GM13976 (cell line): ENCODE results near the gene TTLL11.

Source experiments
- DNase-seq: peaks from one replicate; pipeline ENCODE4 v3.0.0; 2012; ENCODE audit warnings: low spot score
- in situ Hi-C: fragments of 300-500 bp; cut with MboI; formaldehyde crosslinking; loops from one replicate; pipeline ENCODE4 v1.12.0; 2022; ENCODE audit warnings: low sequenced_read_pairs, mixed read lengths, inconsistent platforms; ENCODE audit not compliant: unreplicated experiment
- TF ChIP-seq, protein P1 (sequence below): IDR thresholded peaks from 2 replicates; pipeline ENCODE4 v1.5.1; 2012; ENCODE audit warnings: borderline replicate concordance, mild to moderate bottlenecking; ENCODE audit not compliant: insufficient read depth; ENCODE audit errors: extremely low read depth, missing control alignments, control extremely low read depth

The TTLL11 gene

DNA sequence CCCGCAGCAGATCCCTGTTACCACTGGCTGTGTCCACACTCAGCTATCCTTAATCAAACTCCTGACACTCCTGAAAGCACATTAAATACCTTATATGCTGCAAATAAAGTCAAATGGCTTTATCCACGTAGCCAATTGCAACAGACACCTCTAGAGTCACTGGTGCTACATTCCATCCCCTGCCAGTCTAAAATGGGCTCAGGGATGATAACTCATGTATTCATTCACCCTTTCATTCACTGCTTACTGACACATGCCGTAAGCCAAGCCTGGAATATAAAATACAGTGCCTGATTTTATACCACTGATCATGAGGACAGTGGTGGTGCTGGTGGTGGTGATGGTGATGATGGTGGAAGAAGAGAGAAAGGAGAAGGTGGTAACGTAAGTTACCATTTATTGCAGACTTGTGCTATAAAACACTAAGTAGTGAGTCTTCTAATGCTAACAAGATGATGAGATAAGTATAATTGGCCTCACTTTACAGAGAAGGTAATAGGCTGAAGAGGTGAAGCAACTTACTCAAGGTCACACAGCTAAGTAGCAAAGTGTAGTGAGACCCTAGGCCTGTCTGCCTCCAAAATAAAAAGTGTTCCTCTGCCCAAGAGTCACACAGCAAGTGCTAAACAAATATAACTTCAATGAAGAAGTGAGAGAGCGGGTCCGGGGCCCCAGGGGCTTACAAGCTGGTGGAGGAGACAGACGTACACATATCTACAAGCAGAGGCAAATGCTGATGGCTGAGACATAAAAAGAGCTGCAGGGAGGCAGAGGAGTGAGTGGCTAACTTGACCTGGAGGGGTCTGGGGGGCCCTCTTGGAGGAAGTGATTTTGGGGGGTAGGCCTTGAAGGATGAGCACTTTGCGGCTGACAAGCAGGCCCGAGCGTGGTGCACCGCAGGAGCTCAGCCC lies 1.2 kb downstream of the TTLL11 start:
- DNase-seq = no peak
- in situ Hi-C loops = loop anchor here (10.0 kb wide), 1 partner anchor 263 kb away; no protein-coding TSS in a partner anchor
- TF ChIP-seq, protein P1, sequence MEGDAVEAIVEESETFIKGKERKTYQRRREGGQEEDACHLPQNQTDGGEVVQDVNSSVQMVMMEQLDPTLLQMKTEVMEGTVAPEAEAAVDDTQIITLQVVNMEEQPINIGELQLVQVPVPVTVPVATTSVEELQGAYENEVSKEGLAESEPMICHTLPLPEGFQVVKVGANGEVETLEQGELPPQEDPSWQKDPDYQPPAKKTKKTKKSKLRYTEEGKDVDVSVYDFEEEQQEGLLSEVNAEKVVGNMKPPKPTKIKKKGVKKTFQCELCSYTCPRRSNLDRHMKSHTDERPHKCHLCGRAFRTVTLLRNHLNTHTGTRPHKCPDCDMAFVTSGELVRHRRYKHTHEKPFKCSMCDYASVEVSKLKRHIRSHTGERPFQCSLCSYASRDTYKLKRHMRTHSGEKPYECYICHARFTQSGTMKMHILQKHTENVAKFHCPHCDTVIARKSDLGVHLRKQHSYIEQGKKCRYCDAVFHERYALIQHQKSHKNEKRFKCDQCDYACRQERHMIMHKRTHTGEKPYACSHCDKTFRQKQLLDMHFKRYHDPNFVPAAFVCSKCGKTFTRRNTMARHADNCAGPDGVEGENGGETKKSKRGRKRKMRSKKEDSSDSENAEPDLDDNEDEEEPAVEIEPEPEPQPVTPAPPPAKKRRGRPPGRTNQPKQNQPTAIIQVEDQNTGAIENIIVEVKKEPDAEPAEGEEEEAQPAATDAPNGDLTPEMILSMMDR = no peak

DNA sequence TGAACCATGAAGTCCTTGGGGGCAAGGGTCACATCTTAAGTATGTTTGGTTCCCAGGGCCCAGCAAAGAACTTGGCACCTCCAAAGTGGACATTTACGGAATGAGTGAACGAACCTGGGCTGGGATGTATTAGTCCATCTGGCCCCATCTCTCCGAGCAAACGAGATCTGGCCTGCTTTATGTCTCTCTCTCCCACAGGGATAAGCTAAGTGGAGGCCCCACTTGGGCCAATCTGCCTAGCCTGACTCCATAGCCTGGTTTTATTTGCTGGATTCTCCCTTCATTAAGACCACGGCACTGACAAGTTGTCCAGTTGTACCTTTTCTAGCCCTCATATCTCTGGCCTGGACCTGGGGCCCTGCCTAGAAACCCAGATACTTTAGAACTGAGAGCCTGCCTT lies 2.1 kb downstream of the TTLL11 start:
- in situ Hi-C loops = loop anchor here (10.0 kb wide), 1 partner anchor 264 kb away; no protein-coding TSS in a partner anchor
- DNase-seq = no peak
- TF ChIP-seq, protein P1 = no peak

DNA sequence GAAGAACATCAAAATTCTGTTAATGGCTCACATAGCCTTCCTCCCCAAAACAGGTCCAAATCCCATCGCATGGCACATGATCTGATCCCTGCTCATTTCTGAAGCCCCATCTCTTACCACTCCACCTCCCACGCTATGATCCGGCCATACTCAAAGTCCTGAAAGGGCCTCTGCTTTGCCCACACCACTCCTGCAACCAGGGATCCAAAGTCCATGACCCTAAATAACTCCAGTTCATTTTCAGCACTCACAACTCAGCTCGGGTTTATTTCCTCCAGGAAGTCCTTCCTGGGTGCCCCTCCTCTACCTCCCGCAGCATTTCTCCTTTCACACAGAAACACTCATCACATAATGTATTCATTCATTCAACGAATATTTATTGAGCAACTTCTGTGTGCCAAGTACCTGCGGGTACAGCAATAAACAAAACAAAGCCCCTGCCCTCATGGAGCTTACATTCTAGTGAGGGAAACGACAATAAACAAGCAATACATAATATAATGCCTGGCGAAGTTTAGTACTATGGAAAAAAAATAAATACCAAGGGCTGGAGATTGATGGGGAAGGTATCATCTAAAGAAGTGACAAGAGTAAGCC lies 2.7 kb downstream of the TTLL11 start:
- in situ Hi-C loops = loop anchor here (10.0 kb wide), 1 partner anchor 264 kb away; no protein-coding TSS in a partner anchor
- TF ChIP-seq, protein P1 = no peak
- no peak for DNase-seq

DNA sequence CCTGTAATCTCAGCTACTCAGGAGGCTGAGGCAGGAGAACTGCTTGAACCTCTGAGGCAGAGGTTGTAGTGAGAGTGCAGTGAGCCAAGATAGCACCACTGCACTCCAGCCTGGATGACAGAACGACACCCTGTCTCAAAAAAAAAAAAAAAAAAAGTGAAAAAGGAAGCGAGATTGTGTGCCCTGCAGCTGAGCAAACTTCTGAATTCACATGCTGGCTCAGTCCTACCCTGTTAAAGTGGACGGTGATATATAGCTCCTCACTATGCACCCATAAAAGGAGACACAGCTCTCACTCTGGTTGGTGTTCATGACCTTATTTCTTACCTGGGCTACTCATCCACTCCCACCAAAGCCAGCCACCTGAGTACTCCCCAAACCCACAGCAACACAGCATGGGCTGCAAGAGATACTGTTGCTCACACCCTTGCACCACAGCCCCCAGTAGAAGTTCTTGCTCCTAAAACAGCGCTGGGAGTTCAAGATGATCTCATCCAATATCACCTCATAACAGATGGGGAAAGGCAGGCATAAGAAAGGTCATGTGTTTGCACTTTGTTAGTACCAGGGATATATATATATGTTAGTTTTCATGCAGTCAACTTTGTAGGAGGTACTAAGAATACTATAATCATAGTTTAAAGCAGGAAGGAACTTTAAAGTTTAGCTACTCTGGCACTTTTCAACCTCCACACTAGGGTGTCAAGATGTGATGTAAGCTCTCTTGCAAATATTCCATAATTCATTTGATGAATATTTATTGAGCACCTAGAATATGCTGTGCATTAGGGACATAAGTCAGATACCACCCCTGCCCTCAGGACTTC lies 4.0 kb downstream of the TTLL11 start:
- no peak for DNase-seq
- TF ChIP-seq, protein P1 = no peak
- in situ Hi-C loops = no loop called here

DNA sequence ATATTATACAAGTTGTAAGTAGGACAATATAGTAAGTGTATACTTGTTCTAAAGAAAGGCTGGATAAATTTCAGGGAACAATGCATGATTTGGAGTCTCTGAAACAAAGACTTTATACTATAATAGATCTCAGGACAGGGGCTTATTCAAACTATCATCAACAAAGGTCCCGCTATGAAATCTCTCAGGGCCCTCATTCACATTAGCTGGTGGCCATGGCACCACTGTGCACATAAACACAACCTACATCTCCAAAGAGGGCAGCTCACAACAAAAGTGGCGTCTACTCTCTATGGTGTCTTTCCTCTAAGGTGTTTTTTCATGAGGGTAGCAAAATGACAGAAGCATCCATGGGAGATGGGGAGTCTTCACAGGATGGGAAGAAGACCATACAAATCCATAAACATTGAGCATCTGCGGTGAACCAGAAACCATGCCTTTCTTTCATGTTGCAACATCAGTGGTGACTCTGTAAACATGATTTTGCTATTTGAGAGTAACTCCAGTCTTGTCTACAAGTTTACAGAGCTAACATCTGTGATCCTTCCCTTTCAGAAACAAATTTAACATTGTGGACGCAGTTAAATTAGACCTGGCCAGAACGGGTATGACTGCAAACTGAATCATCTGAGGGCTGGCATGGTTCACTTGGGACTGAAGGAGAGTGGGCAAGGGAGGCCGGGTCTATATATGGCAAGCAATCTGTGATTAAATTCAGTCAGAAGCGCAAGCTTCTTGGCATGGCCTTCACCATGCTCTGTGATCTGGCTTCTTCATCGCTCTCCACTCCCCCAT lies 5.5 kb downstream of the TTLL11 start:
- TF ChIP-seq, protein P1 = no peak
- DNase-seq = no peak
- in situ Hi-C loops = no loop called here
